DOHH2 (cell line): ENCODE results near the gene ZIC1.

Experiments used
- H3F3A ChIP-seq: fragments of 200-600 bp; sonication (generic), shearing (Covaris generic); 2 replicates; pipeline ENCODE4 v1.6.0; 2016; ENCODE audit warnings: antibody characterized with exemption, mild to moderate bottlenecking; ENCODE audit not compliant: control insufficient read depth, insufficient read depth
- H3K27ac ChIP-seq: fragments of 200-600 bp; sonication (generic); 2 replicates; pipeline ENCODE4 v1.5.1; 2014; ENCODE audit warnings: low read depth, mild to moderate bottlenecking, low read length, moderate library complexity
- H3K27me3 ChIP-seq: fragments of 200-600 bp; sonication (generic); 2 replicates; pipeline ENCODE4 v1.6.1; 2014; ENCODE audit warnings: mild to moderate bottlenecking, low read length, mixed read lengths; ENCODE audit not compliant: control insufficient read depth
- H3K36me3 ChIP-seq: fragments of 200-600 bp; sonication (generic); 2 replicates; pipeline ENCODE4 v1.6.1; 2014; ENCODE audit warnings: mild to moderate bottlenecking, low read length, moderate library complexity, mixed read lengths; ENCODE audit not compliant: control insufficient read depth
- H3K4me1 ChIP-seq: fragments of 200-600 bp; sonication (generic); 2 replicates; pipeline ENCODE4 v1.6.1; 2014; ENCODE audit warnings: mild to moderate bottlenecking, low read length, mixed read lengths; ENCODE audit not compliant: control insufficient read depth
- H3K4me2 ChIP-seq: fragments of 200-600 bp; sonication (generic); 2 replicates; pipeline ENCODE4 v1.6.0; 2014; ENCODE audit warnings: mild to moderate bottlenecking, low read length, moderate library complexity
- H3K4me3 ChIP-seq: fragments of 200-600 bp; sonication (generic); 2 replicates; pipeline ENCODE4 v1.5.1; 2014; ENCODE audit warnings: mild to moderate bottlenecking, low read length, mixed read lengths
- H3K79me2 ChIP-seq: fragments of 200-600 bp; sonication (generic); 2 replicates; pipeline ENCODE4 v1.6.1; 2014; ENCODE audit warnings: mild to moderate bottlenecking, low read length, mixed read lengths; ENCODE audit not compliant: control insufficient read depth
- H3K9me2 ChIP-seq: fragments of 200-600 bp; sonication (generic); replicated peaks from 2 replicates; pipeline ENCODE4 v1.6.1; 2014; ENCODE audit warnings: mild to moderate bottlenecking, low read length, mixed read lengths; ENCODE audit not compliant: control insufficient read depth
- H3K9me3 ChIP-seq: fragments of 200-600 bp; sonication (generic); 2 replicates; pipeline ENCODE4 v1.6.1; 2014; ENCODE audit warnings: antibody characterized with exemption, low read length, mixed read lengths; ENCODE audit not compliant: control insufficient read depth, insufficient read depth
- H4K20me1 ChIP-seq: fragments of 200-600 bp; sonication (generic); 2 replicates; pipeline ENCODE4 v1.6.0; 2014; ENCODE audit warnings: low read depth, mild to moderate bottlenecking, antibody characterized with exemption, low read length, moderate library complexity; ENCODE audit not compliant: control insufficient read depth, insufficient read depth
- EZH2phosphoT487 ChIP-seq: fragments of 200-600 bp; sonication (generic); IDR thresholded peaks from 2 replicates; pipeline ENCODE4 v1.6.1; 2017; ENCODE audit warnings: borderline replicate concordance, mild to moderate bottlenecking, antibody characterized with exemption, low read length, moderate library complexity, mixed read lengths
- TF ChIP-seq, protein P1 (sequence below): fragments of 200-600 bp; sonication (generic); IDR thresholded peaks from one replicate; pipeline ENCODE4 v1.5.1; 2014; ENCODE audit warnings: antibody characterized with exemption, mild to moderate bottlenecking, low read depth, low read length; ENCODE audit not compliant: poor library complexity, severe bottlenecking

The ZIC1 gene

DNA sequence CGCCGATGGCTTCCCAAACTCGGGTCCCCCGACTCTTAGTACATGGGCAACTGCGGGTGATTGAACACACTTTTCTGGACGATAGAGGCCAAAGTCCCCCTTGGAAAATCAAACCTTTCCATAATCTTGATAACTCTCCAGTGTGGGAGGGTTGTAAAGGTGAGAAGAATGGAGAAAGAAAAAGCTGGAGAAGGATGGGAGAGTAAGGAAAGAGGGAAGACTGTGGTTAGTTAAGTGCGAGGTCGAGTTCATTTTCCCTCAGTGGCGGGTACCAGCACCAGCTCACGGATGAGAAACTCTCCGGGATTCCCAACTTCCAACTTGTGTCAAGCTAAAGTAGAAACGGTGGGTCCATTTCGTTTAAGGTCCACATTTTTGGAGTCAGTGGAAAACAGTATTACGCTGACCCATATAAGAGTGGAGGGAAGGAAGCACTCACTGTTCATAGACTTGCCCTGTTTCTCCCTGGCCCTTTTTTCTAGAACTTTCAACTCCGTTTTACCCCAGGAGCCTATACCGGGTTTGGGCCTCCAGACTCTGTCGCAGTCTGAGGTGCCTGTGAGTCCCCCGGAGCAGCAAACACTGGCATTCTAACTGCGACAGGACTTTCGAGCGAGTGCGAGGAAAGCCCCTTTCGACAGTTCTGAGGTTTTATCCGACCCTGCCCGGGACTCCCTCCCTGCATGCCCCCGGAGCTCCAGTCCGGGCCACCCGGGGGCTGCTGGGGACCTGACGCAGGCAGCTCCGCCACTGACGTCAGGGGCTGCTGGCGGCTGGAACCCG is 14.8 kb downstream of the ZIC1 start:
- Histone ChIP-seq H3K4me1 (no peaks in the 10 kb centered on the region), H3K4me3 (no peak overlapping the region), H3K27ac (no peak overlapping the region), H3K36me3 (no peaks in the 10 kb centered on the region), H3K27me3 (no peaks in the 10 kb centered on the region), H3F3A (no peaks in the 10 kb centered on the region), H3K4me2 (no peak overlapping the region), H4K20me1 (no peaks in the 10 kb centered on the region), H3K9me3 (peaks cover 4% of the 10 kb centered on the region; the same call in 1 of the 2 replicates), H3K9me2 (no peaks in the 10 kb centered on the region), H3K79me2 (no peaks in the 10 kb centered on the region)
- TF ChIP-seq EZH2phosphoT487, result no peak
- TF ChIP-seq, protein P1, sequence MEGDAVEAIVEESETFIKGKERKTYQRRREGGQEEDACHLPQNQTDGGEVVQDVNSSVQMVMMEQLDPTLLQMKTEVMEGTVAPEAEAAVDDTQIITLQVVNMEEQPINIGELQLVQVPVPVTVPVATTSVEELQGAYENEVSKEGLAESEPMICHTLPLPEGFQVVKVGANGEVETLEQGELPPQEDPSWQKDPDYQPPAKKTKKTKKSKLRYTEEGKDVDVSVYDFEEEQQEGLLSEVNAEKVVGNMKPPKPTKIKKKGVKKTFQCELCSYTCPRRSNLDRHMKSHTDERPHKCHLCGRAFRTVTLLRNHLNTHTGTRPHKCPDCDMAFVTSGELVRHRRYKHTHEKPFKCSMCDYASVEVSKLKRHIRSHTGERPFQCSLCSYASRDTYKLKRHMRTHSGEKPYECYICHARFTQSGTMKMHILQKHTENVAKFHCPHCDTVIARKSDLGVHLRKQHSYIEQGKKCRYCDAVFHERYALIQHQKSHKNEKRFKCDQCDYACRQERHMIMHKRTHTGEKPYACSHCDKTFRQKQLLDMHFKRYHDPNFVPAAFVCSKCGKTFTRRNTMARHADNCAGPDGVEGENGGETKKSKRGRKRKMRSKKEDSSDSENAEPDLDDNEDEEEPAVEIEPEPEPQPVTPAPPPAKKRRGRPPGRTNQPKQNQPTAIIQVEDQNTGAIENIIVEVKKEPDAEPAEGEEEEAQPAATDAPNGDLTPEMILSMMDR, result no peak

DNA sequence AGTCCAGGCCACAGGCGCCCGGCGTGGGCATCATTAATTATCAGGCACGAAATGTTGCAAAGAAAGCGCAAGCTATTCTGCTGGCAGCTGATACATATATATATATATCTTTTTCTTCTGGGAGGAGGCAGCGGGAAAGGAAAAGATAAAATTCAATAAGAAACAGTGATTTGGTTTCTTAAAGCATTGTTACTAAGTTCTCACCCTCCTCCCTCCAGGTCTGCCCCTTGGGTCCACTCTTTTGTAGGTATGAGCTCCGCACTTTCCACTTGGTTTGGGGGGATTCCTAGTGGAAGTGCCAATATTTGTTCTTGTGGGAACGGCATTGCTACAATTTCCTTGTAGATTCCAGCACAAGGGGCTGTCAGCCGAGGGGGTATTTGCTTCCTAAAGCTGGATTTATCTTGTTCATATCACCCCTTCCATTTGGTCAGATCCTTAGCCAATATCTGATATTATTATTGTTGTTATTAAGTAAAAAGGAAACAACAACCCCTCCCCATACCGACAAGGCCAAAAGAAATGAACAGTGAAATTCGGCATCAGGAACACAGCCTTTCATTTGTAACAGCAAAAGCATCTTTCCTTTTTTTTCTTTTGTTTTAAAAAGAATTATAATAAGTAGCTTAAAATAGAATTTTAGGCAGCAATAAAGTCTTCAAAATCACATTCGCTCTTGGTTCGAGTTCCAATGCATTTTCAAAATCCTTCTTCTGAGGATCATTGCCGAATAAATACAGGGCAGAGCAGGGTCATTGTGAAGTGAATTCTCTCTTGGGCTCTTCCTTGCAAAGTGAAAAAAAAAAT is 15.6 kb downstream of the ZIC1 start:
- no peaks in the 10 kb centered on the region for H3K79me2 ChIP-seq
- no peaks in the 10 kb centered on the region for H4K20me1 ChIP-seq
- H3K36me3 ChIP-seq, result no peaks in the 10 kb centered on the region
- no peaks in the 10 kb centered on the region for H3F3A ChIP-seq
- H3K27me3 ChIP-seq, result no peaks in the 10 kb centered on the region
- no peak overlapping the region for H3K27ac ChIP-seq
- TF ChIP-seq, protein P1, result no peak
- TF ChIP-seq EZH2phosphoT487, result no peak
- no peak overlapping the region for H3K4me2 ChIP-seq
- H3K4me3 ChIP-seq, result no peak overlapping the region
- H3K9me3 ChIP-seq, result peaks cover 4% of the 10 kb centered on the region; the same call in 1 of the 2 replicates
- no peaks in the 10 kb centered on the region for H3K9me2 ChIP-seq
- H3K4me1 ChIP-seq, result no peaks in the 10 kb centered on the region

DNA sequence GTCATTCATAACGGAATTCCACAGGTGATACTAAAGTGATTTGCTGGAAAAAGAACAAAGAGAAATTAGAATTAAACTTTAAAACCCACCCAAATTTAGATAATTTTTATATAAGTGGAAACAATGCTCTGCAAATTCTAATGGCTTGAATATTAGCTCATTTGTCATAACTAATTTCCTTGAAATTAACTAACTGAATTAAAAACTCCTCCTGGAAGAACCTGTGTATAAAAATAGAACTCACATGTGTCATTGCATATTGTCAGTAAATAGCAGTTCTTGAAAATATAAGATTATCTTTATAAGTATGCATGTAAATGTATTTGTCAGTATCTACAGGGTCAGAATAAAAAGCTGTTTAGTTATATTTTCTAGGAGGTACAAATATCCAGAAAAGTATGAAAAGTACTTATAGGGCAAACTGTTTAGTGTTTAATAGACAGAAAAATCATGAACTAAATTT is 16.3 kb downstream of the ZIC1 start:
- Histone ChIP-seq H3K4me3 (no peak overlapping the region), H4K20me1 (no peaks in the 10 kb centered on the region), H3K9me2 (no peaks in the 10 kb centered on the region), H3K27me3 (no peaks in the 10 kb centered on the region), H3K79me2 (no peaks in the 10 kb centered on the region), H3K27ac (no peak overlapping the region), H3K4me2 (no peak overlapping the region), H3K9me3 (peaks cover 3% of the 10 kb centered on the region; the same call in 1 of the 2 replicates), H3K4me1 (no peaks in the 10 kb centered on the region), H3F3A (no peaks in the 10 kb centered on the region), H3K36me3 (no peaks in the 10 kb centered on the region)
- TF ChIP-seq EZH2phosphoT487, result no peak
- TF ChIP-seq, protein P1, result no peak
